PC-3 (cell line): ENCODE data around the gene FUT1. TPM values are rescaled to one million over a fixed set of nuclear protein-coding genes. Genes with fewer than 3 reads are reported as not detected.
A peak's percentile ranks its signal among the peaks of the same experiment; 100 is the strongest.

Source experiments
- ATAC-seq: fragments of 200-7000 bp; cut with Tn5 transposase; 2 replicates; pipeline ENCODE4 v1.9.1; 2020; ENCODE audit warnings: mild to moderate bottlenecking, moderate library complexity
- BruUV-seq: library from RNA; stranded (reverse); fragments of 400-500 nt; replicated peaks from 2 replicates; lab custom pipeline; 2021; lab: Mats Ljungman, UMichigan
- CTCF ChIA-PET: fragments of 300-600 bp; sonication (Branson Sonifier 250); formaldehyde crosslinking; loops from one replicate; lab custom pipeline; 2022; ENCODE audit warnings: antibody characterized with exemption; lab: Charles Lee
- POLR2A ChIA-PET: fragments of 300-600 bp; sonication (Branson Sonifier 250); formaldehyde crosslinking; loops from one replicate; lab custom pipeline; 2022; ENCODE audit warnings: antibody characterized with exemption; ENCODE audit not compliant: unreplicated experiment; lab: Charles Lee
- DNase-seq: peaks from one replicate; pipeline ENCODE4 v3.0.0-alpha.2; 2015
- H2AFZ ChIP-seq: fragments of 300-600 bp; sonication (generic); 2 replicates; pipeline ENCODE4 v1.6.0; 2016; ENCODE audit warnings: antibody characterized with exemption, low read length
- H3F3A ChIP-seq: fragments of 300-600 bp; sonication (generic); one replicate; pipeline ENCODE4 v1.6.0; 2017; ENCODE audit warnings: antibody characterized with exemption, low read length, control low read depth, mild to moderate bottlenecking; ENCODE audit not compliant: unreplicated experiment
- H3K27ac ChIP-seq: fragments of 300-600 bp; sonication (generic); 2 replicates; pipeline ENCODE4 v1.5.1; 2016; ENCODE audit warnings: mild to moderate bottlenecking, low read length
- H3K27me3 ChIP-seq: fragments of 300-600 bp; sonication (generic); 2 replicates; pipeline ENCODE4 v1.6.1; 2016; ENCODE audit warnings: low read length, mixed read lengths
- H3K36me3 ChIP-seq: fragments of 300-600 bp; sonication (generic); 2 replicates; pipeline ENCODE4 v1.6.1; 2016; ENCODE audit warnings: low read depth, mixed run types, low read length, mixed read lengths
- H3K4me1 ChIP-seq: fragments of 300-600 bp; sonication (generic); 2 replicates; pipeline ENCODE4 v1.5.1; 2016; ENCODE audit warnings: low read length; ENCODE audit not compliant: insufficient read depth
- H3K4me2 ChIP-seq: fragments of 300-600 bp; sonication (generic); 2 replicates; pipeline ENCODE4 v1.6.0; 2016; ENCODE audit warnings: low read length
- H3K4me3 ChIP-seq: fragments of 300-600 bp; sonication (generic); 2 replicates; pipeline ENCODE4 v1.5.1; 2016; ENCODE audit warnings: mild to moderate bottlenecking, low read length, mixed read lengths
- H3K79me2 ChIP-seq: fragments of 300-600 bp; sonication (generic); 2 replicates; pipeline ENCODE4 v1.6.1; 2017; ENCODE audit warnings: low read length, mixed read lengths
- H3K9ac ChIP-seq: fragments of 300-600 bp; sonication (generic); 2 replicates; pipeline ENCODE4 v1.6.0; 2016; ENCODE audit warnings: mild to moderate bottlenecking, low read length
- H3K9me2 ChIP-seq: fragments of 300-600 bp; sonication (generic); replicated peaks from 2 replicates; pipeline ENCODE4 v1.6.1; 2016; ENCODE audit warnings: mixed run types, low read length, mixed read lengths
- H3K9me3 ChIP-seq: fragments of 300-600 bp; sonication (generic); 2 replicates; pipeline ENCODE4 v1.6.1; 2016; ENCODE audit warnings: low read length, mixed read lengths
- H4K20me1 ChIP-seq: fragments of 300-600 bp; sonication (generic); 2 replicates; pipeline ENCODE4 v1.6.1; 2016; ENCODE audit warnings: low read length, mixed read lengths
- EZH2 ChIP-seq: fragments of 300-600 bp; sonication (generic); IDR thresholded peaks from one replicate; pipeline ENCODE4 v1.6.1; 2017; ENCODE audit warnings: antibody characterized with exemption, mild to moderate bottlenecking, low read length; ENCODE audit not compliant: unreplicated experiment
- EZH2phosphoT487 ChIP-seq: fragments of 300-600 bp; sonication (generic); IDR thresholded peaks from 2 replicates; pipeline ENCODE4 v1.6.1; 2018; ENCODE audit warnings: mild to moderate bottlenecking, antibody characterized with exemption, low read length, borderline replicate concordance
- intact Hi-C: fragments of 100-400 bp; cut with micrococcal nuclease; formaldehyde crosslinking; loops from 2 replicates; pipeline ENCODE4 v1.9.0; 2023
- total RNA-seq: library from RNA; depleted of rRNA; stranded (reverse); fragments of >200 nt; gene quantifications from 2 replicates; pipeline ENCODE4 v1.2.3, GENCODE V29; 2014
- TF ChIP-seq, protein P1 (sequence below): fragments of 300-600 bp; sonication (generic); conservative IDR thresholded peaks from 2 replicates; pipeline ENCODE4 v1.5.1; 2017; ENCODE audit warnings: antibody characterized with exemption, low read depth, mild to moderate bottlenecking, low read length

FUT1 gene
- total RNA-seq, 1 experiment from 2014 or later: 4.6 TPM

DNA sequence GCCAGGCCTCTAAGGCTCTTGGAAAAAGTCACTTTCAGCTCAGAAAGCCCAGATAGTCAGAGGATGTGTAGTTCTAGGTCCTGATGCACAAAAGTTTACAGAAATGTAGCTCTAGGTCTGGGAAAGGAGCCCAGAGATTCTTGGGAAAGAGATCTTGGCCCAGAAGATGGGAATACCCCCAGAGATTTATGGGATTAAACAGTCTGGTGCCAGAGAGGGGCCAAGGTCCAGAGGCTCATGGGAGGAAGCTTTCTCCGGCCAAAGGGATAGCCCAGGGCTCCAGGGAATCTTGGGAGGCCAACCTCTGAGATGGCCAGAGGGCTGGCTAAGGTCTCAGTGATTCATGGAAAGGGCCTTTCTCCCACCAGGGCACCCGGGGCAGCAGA lies 43.2 kb upstream of the FUT1 start:
- no peaks in the 10 kb centered on the region for H3F3A ChIP-seq
- H3K79me2 ChIP-seq: no peaks in the 10 kb centered on the region
- no peaks in the 10 kb centered on the region for H3K9me3 ChIP-seq
- ATAC-seq (no peak; the same call in 1 of the 2 replicates), DNase-seq (no peak)
- no peak overlapping the region for H3K4me2 ChIP-seq
- no peaks in the 10 kb centered on the region; the same call in 1 of the 2 replicates for H3K36me3 ChIP-seq
- H4K20me1 ChIP-seq: no peaks in the 10 kb centered on the region
- TF ChIP-seq EZH2phosphoT487 (no peak), EZH2 (no peak)
- TF ChIP-seq, protein P1, sequence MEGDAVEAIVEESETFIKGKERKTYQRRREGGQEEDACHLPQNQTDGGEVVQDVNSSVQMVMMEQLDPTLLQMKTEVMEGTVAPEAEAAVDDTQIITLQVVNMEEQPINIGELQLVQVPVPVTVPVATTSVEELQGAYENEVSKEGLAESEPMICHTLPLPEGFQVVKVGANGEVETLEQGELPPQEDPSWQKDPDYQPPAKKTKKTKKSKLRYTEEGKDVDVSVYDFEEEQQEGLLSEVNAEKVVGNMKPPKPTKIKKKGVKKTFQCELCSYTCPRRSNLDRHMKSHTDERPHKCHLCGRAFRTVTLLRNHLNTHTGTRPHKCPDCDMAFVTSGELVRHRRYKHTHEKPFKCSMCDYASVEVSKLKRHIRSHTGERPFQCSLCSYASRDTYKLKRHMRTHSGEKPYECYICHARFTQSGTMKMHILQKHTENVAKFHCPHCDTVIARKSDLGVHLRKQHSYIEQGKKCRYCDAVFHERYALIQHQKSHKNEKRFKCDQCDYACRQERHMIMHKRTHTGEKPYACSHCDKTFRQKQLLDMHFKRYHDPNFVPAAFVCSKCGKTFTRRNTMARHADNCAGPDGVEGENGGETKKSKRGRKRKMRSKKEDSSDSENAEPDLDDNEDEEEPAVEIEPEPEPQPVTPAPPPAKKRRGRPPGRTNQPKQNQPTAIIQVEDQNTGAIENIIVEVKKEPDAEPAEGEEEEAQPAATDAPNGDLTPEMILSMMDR: no peak
- H3K4me1 ChIP-seq: no peaks in the 10 kb centered on the region
- no TSS peak for BruUV-seq
- peak overlapping the region; percentile 61; the same call in 1 of the 2 replicates for H3K4me3 ChIP-seq
- H3K27ac ChIP-seq: no peak overlapping the region
- H3K9ac ChIP-seq: no peak overlapping the region
- intact Hi-C loops: loop anchor here (1.0 kb wide), 1 partner anchor 40 kb away; no protein-coding TSS in a partner anchor
- H3K27me3 ChIP-seq: no peaks in the 10 kb centered on the region
- no peaks in the 10 kb centered on the region for H3K9me2 ChIP-seq
- no peak overlapping the region for H2AFZ ChIP-seq
- POLR2A ChIA-PET: interaction anchor here (0.7 kb wide), 1 partner anchor 58 kb away, joined by 3 read pairs; no protein-coding TSS in a partner anchor
- CTCF ChIA-PET: interaction anchor here (0.5 to 1.5 kb wide), 7 partner anchors 25 to 293 kb away, joined by 3 to 7 read pairs (median 3); partner anchors contain the start of gene HSD17B14

DNA sequence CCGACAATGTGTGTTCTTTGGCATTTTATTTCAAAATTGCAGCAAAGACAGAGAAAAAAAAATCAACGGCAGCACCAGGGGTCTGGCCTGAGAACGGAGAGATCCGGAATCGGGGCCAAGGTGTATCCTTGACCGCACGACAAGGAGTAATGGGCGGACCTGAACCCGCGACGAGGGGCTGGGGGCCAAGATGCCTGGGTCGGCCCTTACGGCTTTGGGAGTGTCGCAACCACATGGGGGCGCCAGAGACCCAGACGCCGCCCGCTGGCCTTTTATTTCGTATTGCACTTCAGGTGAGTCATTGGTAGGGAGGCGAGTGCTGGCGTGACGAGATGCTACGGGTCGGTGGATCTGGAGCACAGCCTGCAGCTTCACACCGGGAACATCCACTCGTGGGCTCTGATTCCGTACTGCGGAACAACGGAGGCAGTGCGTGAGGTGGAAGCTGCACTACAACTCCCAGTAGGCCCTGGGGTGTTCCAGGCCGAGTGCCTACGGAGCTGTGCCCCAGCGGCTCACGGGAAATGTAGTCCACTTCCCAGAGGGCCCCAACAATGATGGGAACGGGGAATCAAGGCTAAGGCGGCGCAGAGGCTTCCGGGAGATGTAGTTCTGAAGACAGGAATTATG lies 42.7 kb upstream of the FUT1 start:
- H3F3A ChIP-seq: no peaks in the 10 kb centered on the region
- intact Hi-C loops: loop anchor here (1.0 kb wide), 1 partner anchor 40 kb away; no protein-coding TSS in a partner anchor
- no peaks in the 10 kb centered on the region for H3K9me3 ChIP-seq
- no peaks in the 10 kb centered on the region for H3K79me2 ChIP-seq
- H3K27ac ChIP-seq: no peak overlapping the region
- H3K36me3 ChIP-seq: no peaks in the 10 kb centered on the region; the same call in 1 of the 2 replicates
- no peaks in the 10 kb centered on the region for H3K9me2 ChIP-seq
- TSS peak; percentile 7 for BruUV-seq
- ATAC-seq (peak; percentile 99), DNase-seq (peak; percentile 86)
- peak overlapping the region; percentile 52 for H3K9ac ChIP-seq
- H2AFZ ChIP-seq: peak overlapping the region; percentile 78
- ChIA-PET CTCF (interaction anchor here (0.5 to 1.5 kb wide), 7 partner anchors 26 to 293 kb away, joined by 3 to 7 read pairs (median 3); partner anchors contain the start of gene HSD17B14), POLR2A (interaction anchor here (0.5 to 0.7 kb wide), 2 partner anchors 57 to 77 kb away, joined by 3 read pairs; partner anchors contain the start of gene PPP1R15A)
- H3K4me1 ChIP-seq: no peaks in the 10 kb centered on the region
- H3K27me3 ChIP-seq: no peaks in the 10 kb centered on the region
- H4K20me1 ChIP-seq: no peaks in the 10 kb centered on the region
- peak overlapping the region; percentile 61 for H3K4me3 ChIP-seq
- TF ChIP-seq, protein P1: peak; percentile 94
- no peak for TF ChIP-seq EZH2phosphoT487
- H3K4me2 ChIP-seq: peak overlapping the region; percentile 80

DNA sequence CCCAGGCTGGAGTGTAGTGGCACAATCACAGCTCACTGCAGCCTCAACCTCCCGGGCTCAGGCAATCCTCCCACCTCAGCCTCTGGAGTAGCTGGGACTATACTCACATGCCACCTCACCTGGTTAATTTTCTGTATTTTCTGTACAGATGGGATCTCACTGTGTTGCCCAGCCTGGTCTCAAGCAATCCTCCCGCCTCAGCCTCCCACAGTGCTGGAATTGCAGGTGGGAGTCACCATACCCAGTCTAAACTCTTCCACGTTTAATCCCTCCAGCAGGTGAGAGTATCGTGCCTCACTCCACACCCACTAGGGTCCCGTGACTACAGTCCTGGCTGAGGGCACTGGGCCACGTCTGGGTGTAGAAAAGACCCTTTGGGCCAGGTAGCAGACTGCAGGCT lies 41.9 kb upstream of the FUT1 start:
- no peak overlapping the region for H2AFZ ChIP-seq

More for the DNA sequence above, 41.9 kb upstream of the FUT1 start:
- Histone ChIP-seq H3K4me2 (peak overlapping the region; percentile 80; the same call in 1 of the 2 replicates), H3K4me1 (no peaks in the 10 kb centered on the region), H4K20me1 (no peaks in the 10 kb centered on the region), H3K9me3 (no peaks in the 10 kb centered on the region), H3K9me2 (no peaks in the 10 kb centered on the region), H3K4me3 (no peak overlapping the region), H3K27me3 (no peaks in the 10 kb centered on the region), H3K36me3 (no peaks in the 10 kb centered on the region; the same call in 1 of the 2 replicates), H3K79me2 (no peaks in the 10 kb centered on the region), H3K9ac (no peak overlapping the region), H3F3A (no peaks in the 10 kb centered on the region), H3K27ac (no peak overlapping the region)
- TF ChIP-seq EZH2phosphoT487 (no peak), EZH2 (no peak)
- TF ChIP-seq, protein P1: no peak
- ChIA-PET POLR2A (no interaction called here), CTCF (no interaction called here)
- DNase-seq (no peak), ATAC-seq (no peak)
- BruUV-seq: no TSS peak
- intact Hi-C loops: no loop called here
